Heart right ventricle (tissue), 16 donors: Measurements from ENCODE around the gene TNIP1. TPM values are rescaled to one million over a fixed set of nuclear protein-coding genes. Genes with fewer than 3 reads are reported as not detected.

ENCODE experiments used
- ATAC-seq, 8 donors: fragments of 200-7000 bp; cut with Tn5 transposase; one replicate each; pipeline ENCODE4 v1.9.1; 2020; ENCODE audit warnings: mild to moderate bottlenecking in 8 of 8, moderate library complexity in 8 of 8, moderate number of reproducible peaks in 1 of 8
- DNase-seq, 2 donors: peaks; one replicate each; pipeline ENCODE4 v3.0.0-alpha.2; 2020
- H3K27ac ChIP-seq, 10 donors: fragments of 200-600 bp; sonication (generic) in 2 of 10; one replicate each; pipeline versions ENCODE4 v1.5.0 to v1.8.0; 2020 to 2022; ENCODE audit warnings: mild to moderate bottlenecking in 3 of 10
- H3K27me3 ChIP-seq, 7 donors: fragments of 200-600 bp; one replicate each; pipeline ENCODE4 v1.8.0; 2021 to 2022; ENCODE audit warnings: mild to moderate bottlenecking in 2 of 7
- H3K36me3 ChIP-seq, 9 donors: fragments of 200-600 bp; sonication (generic) in 1 of 9; one replicate each; pipeline versions ENCODE4 v1.5.0 to v1.8.0; 2020 to 2022; ENCODE audit warnings: mild to moderate bottlenecking in 2 of 9
- H3K4me1 ChIP-seq, 9 donors: fragments of 200-600 bp; sonication (generic) in 1 of 9; one replicate each; pipeline versions ENCODE4 v1.5.0 to v1.8.0; 2020 to 2022; ENCODE audit warnings: mild to moderate bottlenecking in 4 of 9
- H3K4me3 ChIP-seq, 10 donors: fragments of 200-600 bp; sonication (generic) in 2 of 10; one replicate each; pipeline versions ENCODE4 v1.5.0 to v1.8.0; 2020 to 2022; ENCODE audit warnings: mild to moderate bottlenecking in 7 of 10, moderate library complexity in 2 of 10
- H3K9me3 ChIP-seq, 11 donors: fragments of 200-600 bp in 10 of 11; sonication (generic) in 2 of 11; one replicate each; pipeline versions ENCODE4 v1.5.0 to v1.8.0; 2013 to 2022; ENCODE audit warnings: mild to moderate bottlenecking in 2 of 11, control low read depth in 1 of 11, moderate library complexity in 1 of 11
- WGBS, 2 donors: extraction: QIAGEN DNeasy Blood & Tissue Kit; methylation state at CpG; one replicate each; pipeline ENCODE4 v1.1.7; 2013; ENCODE audit warnings: inconsistent platforms in 1 of 2; 5-methylcytosine and 5-hydroxymethylcytosine counted together
- intact Hi-C, 10 donors: fragments of 100-400 bp; cut with DNase I; formaldehyde crosslinking; loops; one replicate each; pipeline versions ENCODE4 v1.11.1 to v1.14.2; 2022
- polyA plus RNA-seq, 2 donors: library from polyadenylated mRNA; stranded (reverse); fragments of 200-250 nt; gene quantifications; one replicate each; pipeline ENCODE4 v1.2.3, GENCODE V29; 2013
- total RNA-seq, 10 donors: library from RNA; stranded (reverse); fragmentation: NEBNext Ultra II Directional in 3 of 10; extraction: Animal tissue kit (Norgen Biotek cat#: 25700) in 3 of 10; gene quantifications; one replicate each; pipeline versions ENCODE4 v1.2.1 to v1.2.4, GENCODE V29; 2021 to 2023
- TF ChIP-seq, protein P1 (sequence below), 9 donors: fragments of 200-600 bp; sonication (generic) in 2 of 9; IDR thresholded peaks; one replicate each; pipeline versions ENCODE4 v1.5.0 to v1.8.0; 2021 to 2022; ENCODE audit warnings: antibody characterized with exemption in 9 of 9, mild to moderate bottlenecking in 5 of 9, moderate library complexity in 1 of 9
- donor health status: Arrhythmogenic right ventricular cardiomyopathy.
- donor health status: ischemic (EF 13 %, LVEDD 7.1; RV severe dilation, severe dysfunction).
- donor health status: healthy with polysubstance abuse.
- donor health status: DM: no; HTN: yes; CAD: no.
- donor health status: DM: no; HTN: no; CAD: no.
- donor health status: ischemic (EF 25% LVEDD 6.9; RV normal size, moderate dysfunction).
- donor health status: ischemic (EF 25% LVEDD 5.7; RV mildly dilated, moderate dysfunction).
- donor health status: healthy.
- donor health status: DM: yes; HTN: yes; CAD: no.
- donor health status: Ischemic cardiomyopathy.
- donor health status: ischemic (EF 35%, LVEDD 5.7; RV mildly dilated, moderate dysfunction).
- donor health status: nonischemic (EF 11% LVEDD 7.7; RV severe dilation, severe dysfunction).
- donor health status: DM: yes; HTN: yes; CAD: no.
- donor health status: PGD.
- donor health status: ischemic (EF 29% LVEDD 5.4; RV normal size, mild dysfunction).
- donor health status: nonischemic (EF 23%, LVEDD 6.1; RV moderate dilation, normal function).

The TNIP1 gene
- total and polyA plus RNA-seq, 12 donors = 63.8 to 130 (median 124) TPM

GRCh38 chr5:151039665-151040064 is 41.2 kb downstream of the TNIP1 start:
- 92 to 94% methylated on average over 9 of the region's 9 CpGs for WGBS, 2 donors
- Histone ChIP-seq H3K4me1 (peaks cover 15 to 43% (median 34%) of the 10 kb centered on the region in 9 donors), H3K36me3 (peaks cover 7 to 100% (median 45%) of the 10 kb centered on the region in 9 donors), H3K27me3 (no peaks in the 10 kb centered on the region), H3K4me3 (no peak overlapping the region), H3K9me3 (no peaks in the 10 kb centered on the region), H3K27ac (peak overlapping the region in 7 of 10 donors; percentile 0 to 80 (median 45))
- ATAC-seq (no peak), DNase-seq (no peak)
- TF ChIP-seq, protein P1, sequence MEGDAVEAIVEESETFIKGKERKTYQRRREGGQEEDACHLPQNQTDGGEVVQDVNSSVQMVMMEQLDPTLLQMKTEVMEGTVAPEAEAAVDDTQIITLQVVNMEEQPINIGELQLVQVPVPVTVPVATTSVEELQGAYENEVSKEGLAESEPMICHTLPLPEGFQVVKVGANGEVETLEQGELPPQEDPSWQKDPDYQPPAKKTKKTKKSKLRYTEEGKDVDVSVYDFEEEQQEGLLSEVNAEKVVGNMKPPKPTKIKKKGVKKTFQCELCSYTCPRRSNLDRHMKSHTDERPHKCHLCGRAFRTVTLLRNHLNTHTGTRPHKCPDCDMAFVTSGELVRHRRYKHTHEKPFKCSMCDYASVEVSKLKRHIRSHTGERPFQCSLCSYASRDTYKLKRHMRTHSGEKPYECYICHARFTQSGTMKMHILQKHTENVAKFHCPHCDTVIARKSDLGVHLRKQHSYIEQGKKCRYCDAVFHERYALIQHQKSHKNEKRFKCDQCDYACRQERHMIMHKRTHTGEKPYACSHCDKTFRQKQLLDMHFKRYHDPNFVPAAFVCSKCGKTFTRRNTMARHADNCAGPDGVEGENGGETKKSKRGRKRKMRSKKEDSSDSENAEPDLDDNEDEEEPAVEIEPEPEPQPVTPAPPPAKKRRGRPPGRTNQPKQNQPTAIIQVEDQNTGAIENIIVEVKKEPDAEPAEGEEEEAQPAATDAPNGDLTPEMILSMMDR (IDR thresholded peaks at IDR 0.05) = no peak
- intact Hi-C loops = no loop called here

DNA sequence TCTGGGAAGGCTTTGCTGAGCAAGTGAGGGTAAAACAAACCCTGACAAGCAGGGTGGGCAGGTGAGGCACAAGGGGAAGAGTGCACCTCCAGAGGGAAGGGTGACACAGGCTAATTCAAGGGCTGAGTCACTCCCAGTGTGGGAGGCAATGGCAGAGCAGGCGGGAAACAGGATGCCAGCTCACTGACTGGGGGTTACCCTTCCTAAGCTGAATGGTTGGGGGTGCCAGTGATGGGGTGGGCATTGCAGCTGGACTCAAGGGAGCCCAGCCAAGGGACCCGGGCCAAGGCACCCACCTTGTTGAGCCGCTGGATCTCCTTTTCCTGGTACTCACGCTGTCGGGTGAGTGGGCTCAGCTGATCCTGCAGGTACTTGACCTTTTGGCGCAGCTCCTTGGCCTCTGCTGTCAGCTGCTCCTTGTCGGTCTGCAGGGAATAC is 42.0 kb downstream of the TNIP1 start:
- Histone ChIP-seq H3K36me3 (peaks cover 7 to 98% (median 48%) of the 10 kb centered on the region in 9 donors), H3K27me3 (no peaks in the 10 kb centered on the region), H3K4me1 (peaks cover 15 to 43% (median 34%) of the 10 kb centered on the region in 9 donors), H3K27ac (peak overlapping the region in 9 of 10 donors; percentile 46 to 80 (median 73)), H3K9me3 (no peaks in the 10 kb centered on the region), H3K4me3 (no peak overlapping the region)
- TF ChIP-seq, protein P1 (IDR thresholded peaks at IDR 0.05) = no peak
- intact Hi-C loops = no loop called here
- no peak for DNase-seq
- ATAC-seq = peak in 4 of 8 donors; percentile 4 to 39 (median 22)
- WGBS, 2 donors = 64 to 72% methylated on average over 7 of the region's 7 CpGs

GRCh38 chr5:151038412-151038745 is 42.5 kb downstream of the TNIP1 start:
- peaks cover 15 to 43% (median 34%) of the 10 kb centered on the region in 9 donors for H3K4me1 ChIP-seq
- WGBS, 2 donors = 61 to 70% methylated on average over 8 of the region's 8 CpGs
- H3K4me3 ChIP-seq = no peak overlapping the region
- H3K36me3 ChIP-seq = peaks cover 7 to 98% (median 52%) of the 10 kb centered on the region in 9 donors
- H3K27me3 ChIP-seq = no peaks in the 10 kb centered on the region
- no peak for DNase-seq
- H3K9me3 ChIP-seq = no peaks in the 10 kb centered on the region
- peak overlapping the region; percentile 17 to 80 (median 72) for H3K27ac ChIP-seq
- ATAC-seq = peak in 4 of 8 donors; percentile 26 to 50 (median 33)
- intact Hi-C loops = no loop called here
- TF ChIP-seq, protein P1 (IDR thresholded peaks at IDR 0.05) = no peak

DNA sequence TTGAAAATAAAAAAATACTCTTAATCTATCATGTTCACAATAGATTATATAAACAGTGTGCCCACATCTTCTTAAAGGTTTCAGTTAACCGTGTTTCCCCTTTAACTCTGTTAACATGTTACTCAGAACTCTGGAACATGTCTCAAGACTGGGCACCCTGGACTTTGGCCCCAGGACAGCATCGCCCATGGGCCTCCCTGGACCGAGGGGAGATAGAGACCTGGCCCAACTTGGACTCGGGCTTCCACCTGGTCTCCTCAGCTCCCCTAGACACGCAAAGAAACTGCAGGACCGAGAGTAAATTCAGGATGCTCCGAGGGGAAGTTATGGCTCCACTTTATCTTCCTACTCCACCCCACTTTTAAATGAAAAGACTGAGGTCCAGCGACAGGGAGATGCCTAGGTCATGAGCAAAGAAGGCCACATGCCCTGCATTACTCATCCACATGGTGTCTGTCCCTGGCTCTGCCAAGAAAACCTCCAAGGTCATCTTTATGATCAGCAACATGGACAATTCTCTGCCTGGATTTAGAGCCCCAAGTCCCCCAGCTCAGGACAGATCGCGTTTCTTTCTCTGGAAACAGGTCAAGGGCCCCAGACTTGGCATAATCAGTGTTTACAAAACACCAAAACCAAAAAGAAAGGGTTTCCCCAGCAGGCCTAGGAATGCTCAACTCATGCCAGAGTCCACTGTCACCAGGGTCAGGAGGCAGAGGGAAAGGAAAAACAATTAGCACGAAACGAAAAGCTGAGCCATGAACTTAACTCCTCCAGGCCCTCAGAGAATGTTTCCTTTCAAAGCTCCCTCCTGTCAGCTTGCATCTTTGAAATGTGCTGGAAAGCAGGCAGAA is 43.0 kb downstream of the TNIP1 start:
- no peak overlapping the region for H3K4me3 ChIP-seq
- no peaks in the 10 kb centered on the region for H3K27me3 ChIP-seq
- H3K4me1 ChIP-seq = peaks cover 15 to 43% (median 34%) of the 10 kb centered on the region in 9 donors
- TF ChIP-seq, protein P1 (IDR thresholded peaks at IDR 0.05) = no peak
- intact Hi-C loops = no loop called here
- ATAC-seq (peak; percentile 45 to 79 (median 68)), DNase-seq (peak in 1 of 2 donors; percentile 55)
- H3K9me3 ChIP-seq = no peaks in the 10 kb centered on the region
- H3K36me3 ChIP-seq = peaks cover 7 to 98% (median 51%) of the 10 kb centered on the region in 9 donors
- peak overlapping the region; percentile 17 to 80 (median 72) for H3K27ac ChIP-seq
- WGBS, 2 donors = 49 to 51% methylated on average over 12 of the region's 12 CpGs
